H7 (cell line): ENCODE results near the gene LARP7. TPM values are rescaled to one million over a fixed set of nuclear protein-coding genes. Genes with fewer than 3 reads are reported as not detected.
"Not testable (repeated sequence)": the region's sequence is repeated elsewhere in the genome, so short reads cannot be mapped to it uniquely, and the experiment has no call there.

ENCODE experiments used
- DNase-seq: peaks from one replicate; pipeline ENCODE4 v3.0.0; 2012
- H3K27me3 ChIP-seq: 2 replicates; pipeline ENCODE4 v1.6.0; 2011; ENCODE audit warnings: mild to moderate bottlenecking, low read length; ENCODE audit not compliant: control insufficient read depth, insufficient read depth
- H3K36me3 ChIP-seq: replicated peaks from 2 replicates; pipeline ENCODE4 v1.5.1; 2011; ENCODE audit warnings: low read length; ENCODE audit not compliant: control insufficient read depth, insufficient read depth
- H3K4me3 ChIP-seq: 2 replicates; pipeline ENCODE4 v1.5.1; 2011; ENCODE audit warnings: low read depth, mild to moderate bottlenecking, control low read depth, low read length, moderate library complexity; ENCODE audit not compliant: insufficient read depth
- total RNA-seq: library from RNA; depleted of rRNA; stranded (reverse); fragments of >200 nt; shearing (Covaris generic); gene quantifications from 2 replicates; pipeline ENCODE4 v1.2.3, GENCODE V29; 2014

LARP7 gene
- total RNA-seq, 1 experiment from 2014 or later: 28.5 TPM

DNA sequence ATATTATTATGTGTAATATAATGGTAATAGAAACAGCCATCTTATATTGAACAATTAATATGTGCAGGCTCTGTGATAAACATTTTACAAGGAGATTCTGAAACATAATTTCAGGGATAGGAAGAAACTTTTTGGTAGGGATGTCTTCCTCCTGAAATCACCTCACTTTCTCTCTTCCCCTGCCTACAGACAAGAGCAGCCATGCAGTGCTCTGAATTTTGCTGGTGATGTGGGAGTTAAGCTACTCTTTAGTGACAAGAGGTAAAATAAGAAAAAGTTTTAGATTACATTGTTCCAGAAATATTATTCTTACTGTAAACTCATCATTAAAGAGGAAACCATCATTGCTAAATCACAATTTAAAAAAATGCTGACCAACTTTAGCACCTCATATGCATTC, 36.1 kb downstream of the LARP7 start:
- H3K27me3 ChIP-seq: no peaks in the 10 kb centered on the region
- H3K36me3 ChIP-seq: no peaks in the 10 kb centered on the region
- no peak overlapping the region for H3K4me3 ChIP-seq
- no peak for DNase-seq

DNA sequence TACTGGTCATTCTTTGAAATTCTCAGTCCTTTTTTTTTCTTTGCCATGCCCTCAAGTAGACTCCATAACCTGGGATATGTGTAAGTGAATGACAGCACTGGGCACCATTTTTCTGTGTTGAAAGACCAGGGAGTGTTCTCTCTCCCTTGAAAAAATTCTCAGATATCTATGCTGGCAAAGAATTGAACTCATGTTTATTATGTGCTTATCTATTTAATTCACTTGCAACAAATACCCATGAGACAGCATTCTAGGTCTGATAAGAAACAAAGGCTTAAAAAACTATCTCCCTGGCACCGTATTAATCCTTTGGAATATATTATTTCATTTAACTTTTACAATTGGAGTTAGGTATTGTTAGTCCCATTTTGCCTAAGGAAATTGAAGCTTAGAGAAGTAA, 36.7 kb downstream of the LARP7 start:
- DNase-seq: no peak
- Histone ChIP-seq H3K36me3 (no peaks in the 10 kb centered on the region), H3K27me3 (no peaks in the 10 kb centered on the region), H3K4me3 (no peak overlapping the region)

DNA sequence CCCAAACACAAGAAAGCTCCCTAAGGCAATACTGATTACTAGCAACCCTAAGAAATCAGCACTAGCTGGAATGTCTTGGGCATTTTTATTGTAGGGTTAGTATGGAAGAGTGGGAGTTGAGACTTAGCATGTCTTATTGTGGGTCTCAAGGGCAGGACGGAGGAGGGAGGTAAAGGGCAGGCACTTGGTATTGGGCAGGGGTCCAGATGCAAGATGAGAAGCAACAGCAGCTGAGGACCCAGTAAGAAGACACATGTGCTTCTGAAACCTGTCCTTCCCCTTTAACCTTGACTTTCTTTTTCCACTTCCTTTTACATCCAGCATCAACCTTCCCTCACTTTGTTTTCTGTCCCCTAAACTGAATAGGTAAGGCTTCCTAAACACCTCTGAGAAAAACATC, 37.4 kb downstream of the LARP7 start:
- Histone ChIP-seq H3K4me3 (no peak overlapping the region), H3K27me3 (no peaks in the 10 kb centered on the region), H3K36me3 (no peaks in the 10 kb centered on the region)
- DNase-seq: no peak

DNA sequence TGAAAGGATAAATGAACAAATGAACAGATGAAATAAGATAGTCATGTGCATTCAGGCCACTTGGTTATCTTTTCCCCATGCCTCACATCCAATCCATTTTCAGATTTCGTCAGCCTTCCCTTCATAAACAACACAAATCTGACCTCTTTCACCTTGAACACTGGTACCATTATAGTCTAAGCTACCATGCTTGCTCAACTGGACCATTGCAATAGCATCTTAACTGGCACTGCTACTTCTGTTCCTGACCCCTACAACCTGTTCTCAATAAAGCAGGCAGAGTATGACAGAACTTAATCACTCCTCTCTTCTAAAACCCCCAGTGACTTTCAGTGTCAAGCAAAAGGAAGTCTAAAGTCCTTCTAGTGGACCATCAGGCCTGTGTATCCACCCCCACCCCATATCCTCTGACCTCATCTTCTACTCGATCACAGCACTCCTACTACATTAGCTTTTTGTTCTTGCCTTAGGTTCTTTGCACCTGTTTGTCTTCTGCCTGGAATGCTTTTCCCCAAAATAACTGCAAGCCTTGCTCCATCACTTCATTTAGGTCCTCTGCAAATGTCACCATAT, 40.7 kb downstream of the LARP7 start:
- H3K27me3 ChIP-seq: no peaks in the 10 kb centered on the region
- H3K4me3 ChIP-seq: no peak overlapping the region
- DNase-seq: no peak
- no peaks in the 10 kb centered on the region for H3K36me3 ChIP-seq

DNA sequence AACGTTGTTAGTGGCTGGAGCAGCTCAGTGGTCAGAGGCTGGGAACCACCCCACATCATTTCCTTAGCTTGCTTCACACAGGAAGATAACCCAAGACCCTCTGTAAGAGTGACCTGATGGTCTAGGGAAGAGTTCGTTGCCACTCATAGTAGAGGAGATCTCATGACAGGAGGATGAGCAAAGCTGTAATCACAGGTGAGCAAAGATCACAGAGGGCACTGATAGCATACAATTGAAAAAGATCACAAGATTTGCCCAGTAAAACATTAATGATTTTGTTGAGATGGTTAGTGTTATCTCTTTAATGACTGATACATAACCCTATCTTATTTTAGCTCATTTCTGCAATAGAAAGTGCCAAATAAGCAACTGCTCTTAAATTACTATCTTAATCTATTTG, 44.1 kb downstream of the LARP7 start:
- DNase-seq: no peak
- no peaks in the 10 kb centered on the region for H3K27me3 ChIP-seq
- H3K4me3 ChIP-seq: no peak overlapping the region
- H3K36me3 ChIP-seq: no peaks in the 10 kb centered on the region

DNA sequence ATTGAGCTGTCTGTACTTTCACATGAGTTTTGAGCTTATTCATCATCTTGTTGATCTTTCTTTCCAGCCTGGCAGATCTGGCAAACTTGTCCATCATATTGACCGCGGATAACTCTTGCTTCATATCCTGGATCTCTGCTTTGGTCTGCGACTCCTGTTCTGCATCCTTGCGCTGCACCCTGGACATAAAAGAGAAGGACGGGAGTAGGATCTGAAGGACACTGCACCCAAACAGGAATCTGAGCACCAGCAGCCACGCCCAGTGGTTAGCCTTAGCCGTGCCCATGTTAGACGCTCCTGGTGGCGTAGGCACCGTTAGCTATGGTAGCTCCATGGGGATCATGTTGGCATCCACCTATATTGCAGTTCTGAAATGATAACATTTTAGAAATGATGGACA, 56.6 kb downstream of the LARP7 start:
- DNase-seq: no peak
- Histone ChIP-seq H3K27me3 (no peaks in the 10 kb centered on the region), H3K4me3 (no peak overlapping the region), H3K36me3 (no peaks in the 10 kb centered on the region)

DNA sequence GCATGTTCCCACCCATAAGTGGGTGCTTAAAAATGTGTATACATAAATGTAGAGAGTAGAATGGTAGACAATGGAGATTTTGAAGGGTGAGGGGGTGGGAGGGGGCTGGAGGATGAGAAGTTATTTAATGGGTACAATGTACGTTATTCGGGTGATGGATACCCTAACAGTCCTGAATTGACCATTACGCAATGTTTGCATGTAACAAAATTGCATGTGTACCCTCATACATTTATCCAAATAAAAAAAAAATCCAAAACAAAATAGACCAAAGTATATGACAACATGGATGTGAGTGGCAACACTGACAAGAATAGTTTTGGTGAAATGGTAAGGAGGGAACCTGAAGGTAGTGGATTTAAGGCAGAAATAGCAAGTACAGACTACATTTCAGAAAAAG, 63.7 kb downstream of the LARP7 start:
- DNase-seq: no peak
- Histone ChIP-seq H3K4me3 (no peak overlapping the region), H3K36me3 (no peaks in the 10 kb centered on the region), H3K27me3 (no peaks in the 10 kb centered on the region)

DNA sequence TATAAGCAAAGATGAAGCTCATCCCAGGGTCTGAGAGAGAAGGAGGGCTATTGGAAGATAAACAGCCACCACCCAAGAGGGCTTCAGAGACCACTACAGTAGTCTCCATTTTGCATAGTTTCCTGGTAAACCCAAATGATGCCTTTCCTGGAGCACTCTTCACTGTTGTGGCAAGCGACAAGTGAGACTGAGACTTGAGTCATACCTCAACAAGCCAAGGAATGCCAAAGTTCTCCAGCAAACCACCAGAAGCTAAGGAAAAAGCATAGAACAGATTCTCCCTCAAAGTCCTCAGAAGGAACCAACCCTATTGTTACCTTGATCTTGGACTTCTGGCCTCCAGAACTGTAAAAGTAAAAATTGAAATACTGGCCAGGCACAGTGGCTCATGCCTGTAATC, 65.9 kb downstream of the LARP7 start:
- no peak overlapping the region for H3K4me3 ChIP-seq
- H3K27me3 ChIP-seq: no peaks in the 10 kb centered on the region
- H3K36me3 ChIP-seq: no peaks in the 10 kb centered on the region
- no peak for DNase-seq

DNA sequence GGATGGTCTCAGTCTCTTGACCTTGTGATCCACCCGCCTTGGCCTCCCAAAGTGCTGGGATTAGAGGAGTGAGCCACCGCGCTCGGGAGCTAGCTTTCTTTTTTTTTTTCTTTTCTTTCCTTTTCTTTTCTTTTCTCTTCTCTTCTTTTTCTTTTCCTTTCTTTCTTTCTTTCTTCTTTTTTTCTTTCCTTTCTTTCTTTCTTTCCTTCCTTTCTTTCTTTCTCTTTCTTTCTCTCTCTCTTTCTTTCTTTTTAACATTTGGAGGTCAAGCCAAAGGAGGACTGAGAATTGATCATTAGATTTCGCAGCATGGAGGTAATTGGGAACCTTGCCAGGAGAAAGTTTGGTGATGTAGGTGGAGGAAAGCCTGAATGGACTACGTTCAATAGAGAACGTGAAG, 67.4 kb downstream of the LARP7 start:
- Histone ChIP-seq H3K4me3 (peak overlapping the region; percentile 76), H3K27me3 (no peaks in the 10 kb centered on the region), H3K36me3 (no peaks in the 10 kb centered on the region)
- no peak for DNase-seq

DNA sequence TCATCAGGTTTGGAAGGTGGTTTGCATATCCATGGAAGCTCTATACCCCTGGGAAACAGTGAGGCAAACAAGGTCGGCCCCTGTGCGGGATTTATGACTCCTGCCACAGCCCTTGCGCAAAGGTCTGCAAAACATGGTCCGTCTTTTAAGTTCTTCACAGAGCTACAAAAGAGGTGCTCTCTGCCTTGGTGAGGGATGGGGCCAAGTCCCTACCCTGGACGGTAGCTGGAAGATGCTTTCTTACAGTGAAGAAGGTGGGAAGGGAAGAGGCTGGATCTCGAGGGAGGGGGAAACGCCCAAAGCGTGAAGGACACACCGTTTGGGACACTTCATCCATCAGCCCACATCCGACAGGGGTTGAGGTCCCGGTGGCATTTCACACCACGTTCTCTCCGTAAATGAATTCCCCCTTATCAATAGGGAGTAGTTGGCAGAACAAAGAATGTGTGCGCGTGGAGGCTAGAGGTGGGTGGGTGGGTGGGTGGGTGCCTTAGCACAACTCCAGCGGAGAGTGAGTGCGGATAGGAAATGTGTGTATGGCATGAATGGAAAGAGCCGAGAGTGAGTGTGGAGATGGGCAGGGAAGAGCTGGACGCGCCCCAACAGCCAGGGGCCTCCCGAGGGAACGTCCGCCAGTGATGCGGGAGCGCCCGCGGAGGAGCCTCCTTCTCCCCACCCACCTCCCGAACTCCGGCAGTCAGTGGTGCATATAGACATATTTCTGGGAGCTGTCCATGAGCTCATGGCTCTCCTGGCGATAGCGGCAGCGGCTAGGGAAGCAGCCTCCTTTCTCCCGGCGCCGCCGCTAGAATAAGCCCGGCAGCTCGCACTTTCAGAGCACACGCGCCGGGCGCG, 68.3 kb downstream of the LARP7 start:
- peak; percentile 70 for DNase-seq
- no peaks in the 10 kb centered on the region for H3K36me3 ChIP-seq
- no peaks in the 10 kb centered on the region for H3K27me3 ChIP-seq

DNA sequence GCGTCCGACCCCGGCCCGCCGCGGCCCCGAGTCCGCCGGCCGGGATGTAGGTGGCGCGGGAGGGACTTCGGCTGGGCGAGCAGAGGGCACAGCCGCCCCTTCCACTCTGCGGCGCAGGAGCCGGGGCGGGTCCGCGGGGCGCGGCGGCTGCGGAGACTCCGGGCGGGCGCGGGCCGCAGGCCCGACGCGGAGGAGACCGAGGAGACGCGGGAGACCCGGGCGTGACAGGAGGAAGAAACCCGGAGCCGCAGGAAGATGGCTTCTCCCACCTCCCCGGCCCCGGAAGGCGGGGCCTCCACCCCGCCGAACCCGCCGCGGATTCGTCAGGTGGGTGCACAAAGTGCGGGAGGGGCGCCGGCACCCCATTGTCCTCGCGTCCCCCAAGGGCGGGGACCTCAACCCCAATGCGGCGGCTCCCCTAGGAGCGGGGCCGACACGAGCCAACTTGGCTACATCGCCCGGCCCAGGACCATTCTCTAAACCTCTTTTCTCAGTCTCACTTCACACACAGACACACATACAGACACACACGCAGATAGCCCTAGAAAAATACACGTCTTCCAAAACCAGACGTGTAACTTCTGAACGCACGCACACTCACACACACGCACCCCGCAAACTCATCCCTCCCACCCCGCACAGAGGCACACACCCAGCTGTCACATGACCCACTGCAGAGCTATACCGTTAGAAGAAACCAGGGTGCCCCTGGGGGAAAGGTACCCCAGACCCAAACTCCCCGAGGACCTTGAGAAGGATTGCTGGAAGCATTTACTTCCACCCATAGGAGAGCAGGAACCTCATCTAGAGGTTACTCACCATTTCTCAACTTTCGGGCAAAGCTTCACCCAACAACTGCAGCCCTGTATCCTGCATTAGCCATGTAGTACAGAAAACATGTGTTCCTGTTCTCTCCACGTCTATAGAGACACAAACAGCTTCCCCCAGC, 69.2 kb downstream of the LARP7 start:
- not testable (repeated sequence) for H3K36me3 ChIP-seq, H3K27me3 ChIP-seq
- peak overlapping the region; percentile 76 for H3K4me3 ChIP-seq
- DNase-seq: peak; percentile 76

More for the DNA sequence above, 68.3 kb downstream of the LARP7 start:
- H3K4me3 ChIP-seq: peak overlapping the region; percentile 76

DNA sequence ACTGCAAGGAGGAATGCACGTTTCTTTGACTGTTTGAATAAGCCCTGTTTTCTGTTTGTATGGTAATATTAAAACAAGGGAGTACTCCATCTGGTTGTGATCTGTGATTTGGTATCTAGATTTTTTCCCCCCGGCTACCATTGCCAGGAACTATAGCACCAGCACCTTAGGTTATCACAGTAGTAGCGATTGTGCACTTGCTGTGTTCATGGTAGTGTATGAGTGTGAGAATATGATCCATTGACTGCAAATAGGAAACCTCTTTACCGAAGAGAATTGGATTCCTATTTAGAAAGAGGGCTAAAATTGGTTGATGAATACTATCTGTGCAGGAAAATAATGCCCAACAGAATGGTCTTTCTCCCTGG, 69.9 kb downstream of the LARP7 start:
- no peak for DNase-seq
- Histone ChIP-seq H3K4me3 (peak overlapping the region; percentile 49), H3K36me3 (no peaks in the 10 kb centered on the region), H3K27me3 (no peaks in the 10 kb centered on the region)
